Measurements from ENCODE around the gene STUB1.
A peak's percentile ranks its signal among the peaks of the same experiment; 100 is the strongest.

Gene STUB1

GRCh38 chr16:698911-699671, 18.9 kb downstream of the STUB1 start:
- no peak for DNase-seq

- no peak for DNase-seq
These were observed 20.7 kb downstream of the STUB1 start for GRCh38 chr16:700684-701584.

- no peak for DNase-seq
These were observed 22.1 kb downstream of the STUB1 start for GRCh38 chr16:702341-702740.

- no peak for DNase-seq
These were observed 23.2 kb downstream of the STUB1 start for GRCh38 chr16:703406-703805.

- no peak for DNase-seq
These were observed 23.8 kb downstream of the STUB1 start for GRCh38 chr16:704047-704446.

- DNase-seq, result peak in 1 of 2 experiments; percentile 35
These were observed 24.6 kb downstream of the STUB1 start for GRCh38 chr16:704552-705380.

- DNase-seq, result peak; percentile 53 to 85
These were observed 25.4 kb downstream of the STUB1 start, which contains the start of gene FBXL16 for GRCh38 chr16:705431-706188. Gene FBXL16, minus strand, starts transcription at chr16:705801. Its CDS starts 8,396 bp downstream, at chr16:697405.

GRCh38 chr16:706189-707061, 26.2 kb downstream of the STUB1 start:
- DNase-seq, result peak in 1 of 2 experiments; percentile 40

GRCh38 chr16:707062-707538, 26.9 kb downstream of the STUB1 start:
- DNase-seq, result peak in 1 of 2 experiments; percentile 36

GRCh38 chr16:708019-708418, 27.8 kb downstream of the STUB1 start:
- no peak for DNase-seq

- no peak for DNase-seq
These were observed 28.7 kb downstream of the STUB1 start for GRCh38 chr16:708959-709358.

GRCh38 chr16:709566-710499, 29.6 kb downstream of the STUB1 start:
- DNase-seq, result peak; percentile 86 to 96

- peak in 1 of 2 experiments; percentile 73 for DNase-seq
These were observed 30.4 kb downstream of the STUB1 start for GRCh38 chr16:710500-711075.

- DNase-seq, result no peak
These were observed 30.9 kb downstream of the STUB1 start for GRCh38 chr16:711084-711483.

GRCh38 chr16:711548-712320, 31.5 kb downstream of the STUB1 start:
- peak in 1 of 2 experiments; percentile 68 for DNase-seq

GRCh38 chr16:712740-713250, 32.6 kb downstream of the STUB1 start:
- peak in 1 of 2 experiments; percentile 58 for DNase-seq

- no peak for DNase-seq
These were observed 33.9 kb downstream of the STUB1 start for GRCh38 chr16:714079-714478.
